ENCODE data around the gene EXOC8. TPM values are rescaled to one million over a fixed set of nuclear protein-coding genes. Genes with fewer than 3 reads are reported as not detected.

Gene EXOC8
- total and polyA plus RNA-seq, 2 of the 13 experiments (the other 11 are each of a cell fraction or from before 2014, with no cell fraction given): 2.1 to 7.9 TPM

DNA sequence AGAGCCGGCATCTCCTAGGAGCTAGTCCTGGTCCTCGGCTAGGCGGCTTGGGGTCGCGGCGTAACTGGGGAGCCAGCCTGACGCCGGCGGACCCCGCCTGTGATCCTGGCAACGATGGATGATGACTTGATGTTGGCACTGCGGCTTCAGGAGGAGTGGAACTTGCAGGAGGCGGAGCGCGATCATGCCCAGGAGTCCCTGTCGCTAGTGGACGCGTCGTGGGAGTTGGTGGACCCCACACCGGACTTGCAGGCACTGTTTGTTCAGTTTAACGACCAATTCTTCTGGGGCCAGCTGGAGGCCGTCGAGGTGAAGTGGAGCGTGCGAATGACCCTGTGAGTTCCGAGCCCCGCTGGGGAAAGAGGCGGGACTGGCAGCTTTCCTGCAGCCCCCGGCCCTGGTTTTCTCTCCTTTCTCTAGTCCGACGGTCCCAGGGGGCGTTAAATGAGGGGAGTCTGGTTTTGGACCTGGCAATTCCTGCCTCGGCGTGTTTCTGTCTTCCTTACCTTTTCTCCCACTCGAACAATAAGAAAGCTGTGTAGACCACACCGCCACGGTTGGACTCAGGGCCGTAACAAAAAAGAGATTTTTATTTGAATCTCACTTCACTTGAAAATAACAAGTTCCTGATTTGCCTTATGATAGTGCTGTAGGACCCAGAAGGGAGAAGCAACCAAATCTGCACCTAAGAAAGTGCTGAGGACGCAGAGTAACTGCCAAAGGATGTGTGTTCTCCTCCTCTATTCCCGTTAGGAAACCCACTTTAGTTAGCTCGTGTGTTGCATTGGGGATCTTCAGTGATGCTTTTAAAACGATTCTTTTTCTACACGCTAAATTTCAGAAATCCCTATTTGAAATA is 847 bp upstream of the EXOC8 start, which contains the start of gene SPRTN (continued):
- TF ChIP-seq, protein P1, sequence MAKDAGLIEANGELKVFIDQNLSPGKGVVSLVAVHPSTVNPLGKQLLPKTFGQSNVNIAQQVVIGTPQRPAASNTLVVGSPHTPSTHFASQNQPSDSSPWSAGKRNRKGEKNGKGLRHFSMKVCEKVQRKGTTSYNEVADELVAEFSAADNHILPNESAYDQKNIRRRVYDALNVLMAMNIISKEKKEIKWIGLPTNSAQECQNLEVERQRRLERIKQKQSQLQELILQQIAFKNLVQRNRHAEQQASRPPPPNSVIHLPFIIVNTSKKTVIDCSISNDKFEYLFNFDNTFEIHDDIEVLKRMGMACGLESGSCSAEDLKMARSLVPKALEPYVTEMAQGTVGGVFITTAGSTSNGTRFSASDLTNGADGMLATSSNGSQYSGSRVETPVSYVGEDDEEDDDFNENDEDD (CRISPR knock-in tag; IDR thresholded peaks at IDR 0.05; ENCODE audit: borderline replicate concordance): no peak
- TF ChIP-seq ZNF598 (CRISPR knock-in tag; IDR thresholded peaks at IDR 0.05; ENCODE audit: borderline replicate concordance) (no peak), NCOA1 (CRISPR knock-in tag; IDR thresholded peaks at IDR 0.05) (no peak), ZNF496 (CRISPR knock-in tag; IDR thresholded peaks at IDR 0.05; ENCODE audit: insufficient replicate concordance) (no peak), ELF1 (CRISPR knock-in tag; IDR thresholded peaks at IDR 0.05) (no peak), NKX3-1 (CRISPR knock-in tag; IDR thresholded peaks at IDR 0.05) (no peak), IRF2 (CRISPR knock-in tag; IDR thresholded peaks at IDR 0.05) (no peak; the same call in 1 of the 2 replicates), RARG (CRISPR knock-in tag; IDR thresholded peaks at IDR 0.05; ENCODE audit: low read depth) (no peak), MEIS2 (CRISPR knock-in tag; IDR thresholded peaks at IDR 0.05) (no peak; the same call in 1 of the 2 replicates), YEATS2 (CRISPR knock-in tag; IDR thresholded peaks at IDR 0.05; ENCODE audit: borderline replicate concordance) (no peak; the same call in 1 of the 2 replicates), ZNF337 (CRISPR knock-in tag; IDR thresholded peaks at IDR 0.05; ENCODE audit: borderline replicate concordance, low read depth) (no peak), SNRNP70 (IDR thresholded peaks at IDR 0.05; ENCODE audit: low read depth, low read length) (no peak)
- TF ChIP-seq, protein P2, sequence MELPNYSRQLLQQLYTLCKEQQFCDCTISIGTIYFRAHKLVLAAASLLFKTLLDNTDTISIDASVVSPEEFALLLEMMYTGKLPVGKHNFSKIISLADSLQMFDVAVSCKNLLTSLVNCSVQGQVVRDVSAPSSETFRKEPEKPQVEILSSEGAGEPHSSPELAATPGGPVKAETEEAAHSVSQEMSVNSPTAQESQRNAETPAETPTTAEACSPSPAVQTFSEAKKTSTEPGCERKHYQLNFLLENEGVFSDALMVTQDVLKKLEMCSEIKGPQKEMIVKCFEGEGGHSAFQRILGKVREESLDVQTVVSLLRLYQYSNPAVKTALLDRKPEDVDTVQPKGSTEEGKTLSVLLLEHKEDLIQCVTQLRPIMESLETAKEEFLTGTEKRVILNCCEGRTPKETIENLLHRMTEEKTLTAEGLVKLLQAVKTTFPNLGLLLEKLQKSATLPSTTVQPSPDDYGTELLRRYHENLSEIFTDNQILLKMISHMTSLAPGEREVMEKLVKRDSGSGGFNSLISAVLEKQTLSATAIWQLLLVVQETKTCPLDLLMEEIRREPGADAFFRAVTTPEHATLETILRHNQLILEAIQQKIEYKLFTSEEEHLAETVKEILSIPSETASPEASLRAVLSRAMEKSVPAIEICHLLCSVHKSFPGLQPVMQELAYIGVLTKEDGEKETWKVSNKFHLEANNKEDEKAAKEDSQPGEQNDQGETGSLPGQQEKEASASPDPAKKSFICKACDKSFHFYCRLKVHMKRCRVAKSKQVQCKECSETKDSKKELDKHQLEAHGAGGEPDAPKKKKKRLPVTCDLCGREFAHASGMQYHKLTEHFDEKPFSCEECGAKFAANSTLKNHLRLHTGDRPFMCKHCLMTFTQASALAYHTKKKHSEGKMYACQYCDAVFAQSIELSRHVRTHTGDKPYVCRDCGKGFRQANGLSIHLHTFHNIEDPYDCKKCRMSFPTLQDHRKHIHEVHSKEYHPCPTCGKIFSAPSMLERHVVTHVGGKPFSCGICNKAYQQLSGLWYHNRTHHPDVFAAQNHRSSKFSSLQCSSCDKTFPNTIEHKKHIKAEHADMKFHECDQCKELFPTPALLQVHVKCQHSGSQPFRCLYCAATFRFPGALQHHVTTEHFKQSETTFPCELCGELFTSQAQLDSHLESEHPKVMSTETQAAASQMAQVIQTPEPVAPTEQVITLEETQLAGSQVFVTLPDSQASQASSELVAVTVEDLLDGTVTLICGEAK (IDR thresholded peaks at IDR 0.05): no peak
- TF ChIP-seq, protein P2 (CRISPR knock-in tag; IDR thresholded peaks at IDR 0.05): no peak
- TF ChIP-seq, protein P3, sequence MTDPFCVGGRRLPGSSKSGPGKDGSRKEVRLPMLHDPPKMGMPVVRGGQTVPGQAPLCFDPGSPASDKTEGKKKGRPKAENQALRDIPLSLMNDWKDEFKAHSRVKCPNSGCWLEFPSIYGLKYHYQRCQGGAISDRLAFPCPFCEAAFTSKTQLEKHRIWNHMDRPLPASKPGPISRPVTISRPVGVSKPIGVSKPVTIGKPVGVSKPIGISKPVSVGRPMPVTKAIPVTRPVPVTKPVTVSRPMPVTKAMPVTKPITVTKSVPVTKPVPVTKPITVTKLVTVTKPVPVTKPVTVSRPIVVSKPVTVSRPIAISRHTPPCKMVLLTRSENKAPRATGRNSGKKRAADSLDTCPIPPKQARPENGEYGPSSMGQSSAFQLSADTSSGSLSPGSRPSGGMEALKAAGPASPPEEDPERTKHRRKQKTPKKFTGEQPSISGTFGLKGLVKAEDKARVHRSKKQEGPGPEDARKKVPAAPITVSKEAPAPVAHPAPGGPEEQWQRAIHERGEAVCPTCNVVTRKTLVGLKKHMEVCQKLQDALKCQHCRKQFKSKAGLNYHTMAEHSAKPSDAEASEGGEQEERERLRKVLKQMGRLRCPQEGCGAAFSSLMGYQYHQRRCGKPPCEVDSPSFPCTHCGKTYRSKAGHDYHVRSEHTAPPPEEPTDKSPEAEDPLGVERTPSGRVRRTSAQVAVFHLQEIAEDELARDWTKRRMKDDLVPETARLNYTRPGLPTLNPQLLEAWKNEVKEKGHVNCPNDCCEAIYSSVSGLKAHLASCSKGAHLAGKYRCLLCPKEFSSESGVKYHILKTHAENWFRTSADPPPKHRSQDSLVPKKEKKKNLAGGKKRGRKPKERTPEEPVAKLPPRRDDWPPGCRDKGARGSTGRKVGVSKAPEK (CRISPR knock-in tag; IDR thresholded peaks at IDR 0.05; ENCODE audit: borderline replicate concordance): no peak

Data from HepG2 (cell line).